SK-N-SH treated with all-trans-retinoic acid at 6 μM for 48 hours (cell line): ENCODE measurements around the gene NEK11.

ENCODE experiments used
- TOX ChIP-seq: fragments of 250-450 bp; sonication (Bioruptor Pico); IDR thresholded peaks from 2 replicates; pipeline ENCODE4 v1.8.0; 2021; ENCODE audit warnings: mild to moderate bottlenecking, moderate library complexity, borderline replicate concordance
- ZFP3 ChIP-seq: fragments of 250-450 bp; sonication (Bioruptor Pico); IDR thresholded peaks from 2 replicates; pipeline ENCODE4 v1.5.0; 2020; ENCODE audit warnings: mild to moderate bottlenecking, moderate library complexity

DNA sequence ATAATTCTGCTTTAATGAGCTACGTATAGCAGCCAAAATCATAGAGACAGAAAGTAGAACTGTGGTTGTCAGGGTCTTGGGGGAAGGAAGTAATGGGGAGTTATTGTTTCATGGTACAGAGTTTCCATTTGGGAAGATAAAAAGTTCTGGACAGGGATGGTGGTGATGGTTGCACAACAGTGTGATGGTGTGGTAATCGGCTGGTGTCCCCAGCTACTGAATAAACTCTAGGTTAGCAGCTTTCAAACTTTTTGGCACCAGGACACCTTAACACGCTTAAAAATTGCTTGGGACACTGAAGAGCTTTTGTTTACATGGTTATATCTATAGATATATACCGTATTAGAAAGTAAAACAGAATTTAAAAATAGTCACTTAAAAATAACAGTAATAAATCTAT lies 166.0 kb downstream of the NEK11 start:
- TF ChIP-seq TOX (no peak), ZFP3 (CRISPR knock-in tag) (no peak)
